ENCODE data around the gene TANK. TPM values are rescaled to one million over a fixed set of nuclear protein-coding genes. Genes with fewer than 3 reads are reported as not detected.
A peak's percentile ranks its signal among the peaks of the same experiment; 100 is the strongest.

The TANK gene
- total and polyA plus RNA-seq, 2 donors from 2014 or later: 21.2 to 56.1 TPM

GRCh38 chr2:161230959-161231358, 70.7 kb downstream of the TANK start:
- no peaks in the 10 kb centered on the region for H3K9me3 ChIP-seq (ENCODE audit: control insufficient read depth in 2 of 3, insufficient read depth in 1 of 3, low read length in 3 of 3)
- FAIRE-seq: no peak
- H3K27me3 ChIP-seq (ENCODE audit: control insufficient read depth, insufficient read depth, low read length): no peaks in the 10 kb centered on the region
- no peaks in the 10 kb centered on the region for H3K4me1 ChIP-seq (ENCODE audit: control insufficient read depth in 2 of 3, insufficient read depth in 2 of 3, low read depth in 1 of 3, low read length in 3 of 3)
- H3K36me3 ChIP-seq (ENCODE audit: control insufficient read depth in 2 of 3, insufficient read depth in 3 of 3, low read length in 3 of 3): peaks cover 2 to 7% (median 3%) of the 10 kb centered on the region in 3 donors
- no peak for DNase-seq
- no peak for TF ChIP-seq CTCF (IDR thresholded peaks at IDR 0.05; ENCODE audit: borderline replicate concordance, extremely low read depth, insufficient read depth)
- H3K27ac ChIP-seq (ENCODE audit: low read depth in 2 of 2, low read length in 2 of 2): no peak overlapping the region
- no peak overlapping the region for H3K9ac ChIP-seq (ENCODE audit: low read length in 3 of 3)
- H3K4me3 ChIP-seq (ENCODE audit: low read length in 3 of 3): no peak overlapping the region
- intact Hi-C loops (cut with DNase I): no loop called here

- no peak for TF ChIP-seq CTCF (IDR thresholded peaks at IDR 0.05; ENCODE audit: borderline replicate concordance, extremely low read depth, insufficient read depth)
- H3K36me3 ChIP-seq (ENCODE audit: control insufficient read depth in 2 of 3, insufficient read depth in 3 of 3, low read length in 3 of 3): peaks cover 2 to 7% (median 3%) of the 10 kb centered on the region in 3 donors
- no peak for FAIRE-seq
Observed at GRCh38 chr2:161232571-161232970, 72.3 kb downstream of the TANK start.

DNA sequence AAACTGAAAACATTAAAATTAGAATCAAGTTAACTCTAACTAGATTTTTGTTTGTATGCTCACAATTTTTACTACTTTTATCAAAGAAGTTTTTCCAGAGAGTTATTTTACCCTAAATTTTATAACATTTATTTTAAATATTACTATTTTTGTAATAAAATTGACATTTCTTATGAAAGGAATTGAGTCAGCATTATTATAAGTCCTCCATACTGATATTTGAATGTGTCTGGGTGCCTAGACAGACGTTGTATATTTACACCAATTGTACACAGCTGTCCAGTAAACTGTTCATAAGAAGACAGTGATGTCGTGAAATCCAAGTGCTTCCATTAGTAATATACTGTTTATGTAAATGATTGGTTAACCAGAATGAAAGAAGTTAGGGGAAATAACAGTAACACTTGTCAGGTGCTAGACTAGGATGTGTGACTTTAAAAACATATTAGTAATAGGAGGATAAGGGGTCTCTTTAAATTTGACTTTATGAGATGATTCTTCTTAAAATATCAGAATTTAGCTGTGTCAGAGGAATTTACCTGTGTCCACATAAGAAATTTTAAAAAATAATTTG, 73.7 kb downstream of the TANK start:
- Histone ChIP-seq H3K9ac (ENCODE audit: low read length in 3 of 3) (no peak overlapping the region), H3K4me3 (ENCODE audit: low read length in 3 of 3) (no peak overlapping the region), H3K36me3 (ENCODE audit: control insufficient read depth in 2 of 3, insufficient read depth in 3 of 3, low read length in 3 of 3) (peaks cover under 1 to 2% (median 1%) of the 10 kb centered on the region in 3 donors), H3K27me3 (ENCODE audit: control insufficient read depth, insufficient read depth, low read length) (no peaks in the 10 kb centered on the region), H3K9me3 (ENCODE audit: control insufficient read depth in 2 of 3, insufficient read depth in 1 of 3, low read length in 3 of 3) (no peaks in the 10 kb centered on the region), H3K27ac (ENCODE audit: low read depth in 2 of 2, low read length in 2 of 2) (no peak overlapping the region), H3K4me1 (ENCODE audit: control insufficient read depth in 2 of 3, insufficient read depth in 2 of 3, low read depth in 1 of 3, low read length in 3 of 3) (no peaks in the 10 kb centered on the region)
- no peak for DNase-seq
- no peak for TF ChIP-seq CTCF (IDR thresholded peaks at IDR 0.05; ENCODE audit: borderline replicate concordance, extremely low read depth, insufficient read depth)
- FAIRE-seq: no peak
- intact Hi-C loops (cut with DNase I): no loop called here

More at GRCh38 chr2:161232571-161232970, 72.3 kb downstream of the TANK start:
- H3K9me3 ChIP-seq (ENCODE audit: control insufficient read depth in 2 of 3, insufficient read depth in 1 of 3, low read length in 3 of 3): no peaks in the 10 kb centered on the region
- no peaks in the 10 kb centered on the region for H3K4me1 ChIP-seq (ENCODE audit: control insufficient read depth in 2 of 3, insufficient read depth in 2 of 3, low read depth in 1 of 3, low read length in 3 of 3)
- no peaks in the 10 kb centered on the region for H3K27me3 ChIP-seq (ENCODE audit: control insufficient read depth, insufficient read depth, low read length)
- no peak for DNase-seq
- H3K4me3 ChIP-seq (ENCODE audit: low read length in 3 of 3): no peak overlapping the region
- H3K9ac ChIP-seq (ENCODE audit: low read length in 3 of 3): no peak overlapping the region
- H3K27ac ChIP-seq (ENCODE audit: low read depth in 2 of 2, low read length in 2 of 2): no peak overlapping the region
- intact Hi-C loops (cut with DNase I): no loop called here

DNA sequence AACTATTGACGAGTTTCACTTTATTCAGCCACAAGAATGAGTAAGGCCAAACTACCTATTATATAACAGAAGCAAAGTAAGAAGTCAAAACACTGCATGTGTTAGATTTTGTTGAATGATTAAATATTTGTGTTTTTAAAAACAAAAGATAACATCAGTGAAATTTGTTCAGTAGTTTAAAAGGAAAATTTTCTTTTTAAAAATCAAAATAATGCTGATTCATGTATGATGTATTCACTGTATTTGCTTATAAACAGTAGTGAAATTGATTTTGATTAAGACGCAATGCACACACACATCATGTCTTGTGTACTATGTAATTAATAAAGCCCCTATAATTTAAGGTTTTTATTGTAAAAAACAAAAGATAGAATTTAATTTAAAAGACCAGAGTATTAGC, 74.4 kb downstream of the TANK start:
- H3K4me3 ChIP-seq (ENCODE audit: low read length in 3 of 3): no peak overlapping the region
- no peaks in the 10 kb centered on the region for H3K27me3 ChIP-seq (ENCODE audit: control insufficient read depth, insufficient read depth, low read length)
- no peak for TF ChIP-seq CTCF (IDR thresholded peaks at IDR 0.05; ENCODE audit: borderline replicate concordance, extremely low read depth, insufficient read depth)
- H3K9ac ChIP-seq (ENCODE audit: low read length in 3 of 3): no peak overlapping the region
- intact Hi-C loops (cut with DNase I): no loop called here
- H3K9me3 ChIP-seq (ENCODE audit: control insufficient read depth in 2 of 3, insufficient read depth in 1 of 3, low read length in 3 of 3): no peaks in the 10 kb centered on the region
- no peak for DNase-seq
- no peaks in the 10 kb centered on the region for H3K4me1 ChIP-seq (ENCODE audit: control insufficient read depth in 2 of 3, insufficient read depth in 2 of 3, low read depth in 1 of 3, low read length in 3 of 3)
- FAIRE-seq: peak; percentile 49
- H3K36me3 ChIP-seq (ENCODE audit: control insufficient read depth in 2 of 3, insufficient read depth in 3 of 3, low read length in 3 of 3): peaks cover 0 to 2% (median 0%) of the 10 kb centered on the region in 3 donors
- no peak overlapping the region for H3K27ac ChIP-seq (ENCODE audit: low read depth in 2 of 2, low read length in 2 of 2)

Measured in kidney (tissue), 14 donors.